Tongue (tissue), 2 donors: ENCODE measurements around the gene CASQ2. TPM values are rescaled to one million over a fixed set of nuclear protein-coding genes. Genes with fewer than 3 reads are reported as not detected.

Source experiments
- DNase-seq: peaks from one replicate; pipeline ENCODE4 v3.0.0-alpha.2; 2015
- total RNA-seq: library from RNA; depleted of rRNA; stranded (reverse); fragments of >200 nt; gene quantifications from one replicate; pipeline ENCODE4 v1.2.3, GENCODE V29; 2014

The CASQ2 gene
- total RNA-seq, 1 donor from 2014 or later = 765 TPM

DNA sequence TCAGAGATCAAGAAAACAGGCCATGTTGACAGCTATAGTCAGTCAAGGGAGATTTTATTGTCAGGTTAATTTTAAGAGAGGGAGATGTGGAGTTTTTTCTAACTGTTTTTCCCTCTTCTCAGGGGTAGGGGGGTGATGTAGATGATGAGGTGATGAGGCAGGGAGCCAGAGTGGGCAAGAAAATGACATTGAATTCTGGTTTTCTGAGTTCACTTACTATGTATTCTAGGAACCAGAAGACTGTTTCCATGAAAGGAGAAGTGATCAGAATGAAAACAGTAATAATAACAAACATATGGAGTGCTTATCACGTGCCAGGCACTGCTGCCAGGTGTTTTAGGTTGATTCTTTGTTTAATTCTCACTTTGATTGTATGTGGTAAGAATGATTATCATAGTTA lies 40.2 kb downstream of the CASQ2 start:
- DNase-seq = no peak

GRCh38 chr1:115727706-115728249 lies 40.7 kb downstream of the CASQ2 start:
- DNase-seq = peak; percentile 83

- DNase-seq = no peak
Observed at GRCh38 chr1:115726570-115726969, 41.9 kb downstream of the CASQ2 start.

- DNase-seq = no peak
Observed at GRCh38 chr1:115726161-115726560, 42.4 kb downstream of the CASQ2 start.

DNA sequence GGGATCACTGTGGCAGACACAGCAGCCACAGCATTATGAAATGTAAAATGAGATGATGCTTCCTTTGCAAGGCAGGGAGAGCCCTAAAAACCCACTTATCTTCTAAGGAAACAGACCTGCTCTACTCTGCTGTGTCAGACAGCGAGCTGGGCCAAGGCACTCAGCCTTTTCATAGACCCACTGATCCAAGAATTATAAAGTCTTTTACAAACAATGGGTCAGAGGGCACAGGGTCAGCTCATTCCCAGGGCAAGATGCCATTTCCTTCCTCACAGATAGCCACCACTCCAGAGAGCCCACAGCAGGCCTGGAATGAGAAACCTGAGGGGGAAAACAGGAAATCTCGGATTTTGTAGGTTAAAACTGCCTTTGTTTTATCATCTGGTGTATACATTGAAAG lies 42.9 kb downstream of the CASQ2 start:
- no peak for DNase-seq

GRCh38 chr1:115723756-115724155 lies 44.8 kb downstream of the CASQ2 start:
- no peak for DNase-seq

DNA sequence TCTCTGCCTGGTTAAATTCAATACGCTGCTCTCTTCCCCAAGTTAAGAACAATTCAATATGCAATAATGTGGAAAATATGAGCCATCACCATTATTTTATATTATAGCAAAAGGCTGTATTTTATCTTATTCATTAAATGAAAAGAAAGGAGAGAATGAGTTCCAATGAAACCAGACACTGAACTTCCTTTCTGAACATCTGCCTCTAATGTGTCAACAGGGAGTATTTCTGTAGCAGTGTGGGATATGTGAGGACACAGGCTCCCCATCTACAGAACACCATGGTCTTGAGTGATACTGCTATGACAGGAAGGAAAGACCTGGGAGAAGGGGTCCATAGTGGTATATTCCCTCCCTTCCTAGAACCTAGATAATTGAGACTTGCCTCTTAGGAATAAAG lies 46.3 kb downstream of the CASQ2 start:
- no peak for DNase-seq

- DNase-seq = no peak
Observed at GRCh38 chr1:115719285-115719684, 49.2 kb downstream of the CASQ2 start.

GRCh38 chr1:115718011-115718754 lies 50.3 kb downstream of the CASQ2 start:
- DNase-seq = no peak

- peak; percentile 65 for DNase-seq
Observed at GRCh38 chr1:115717541-115717940, 51.0 kb downstream of the CASQ2 start.

- peak; percentile 77 for DNase-seq
Observed at GRCh38 chr1:115714572-115715141, 53.9 kb downstream of the CASQ2 start.

DNA sequence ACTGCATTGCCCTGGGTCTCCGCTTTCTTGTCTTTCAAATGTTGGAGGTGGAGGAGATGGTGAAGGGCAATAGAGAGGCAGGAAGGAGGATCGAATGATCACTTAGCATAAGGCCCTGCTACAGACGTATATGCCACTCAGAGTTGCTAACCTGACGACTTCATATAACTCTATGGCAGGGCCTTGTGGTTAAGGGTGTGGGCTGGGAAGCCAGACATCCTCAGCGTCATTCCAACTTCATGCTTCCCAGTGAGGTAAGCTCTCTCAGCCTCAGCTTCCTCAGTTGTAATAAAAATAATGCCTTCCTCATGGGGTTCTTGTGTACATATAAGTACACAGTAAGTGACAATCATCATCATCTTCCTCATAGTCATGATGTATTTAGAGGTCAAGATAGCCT lies 54.6 kb downstream of the CASQ2 start:
- DNase-seq = no peak

DNA sequence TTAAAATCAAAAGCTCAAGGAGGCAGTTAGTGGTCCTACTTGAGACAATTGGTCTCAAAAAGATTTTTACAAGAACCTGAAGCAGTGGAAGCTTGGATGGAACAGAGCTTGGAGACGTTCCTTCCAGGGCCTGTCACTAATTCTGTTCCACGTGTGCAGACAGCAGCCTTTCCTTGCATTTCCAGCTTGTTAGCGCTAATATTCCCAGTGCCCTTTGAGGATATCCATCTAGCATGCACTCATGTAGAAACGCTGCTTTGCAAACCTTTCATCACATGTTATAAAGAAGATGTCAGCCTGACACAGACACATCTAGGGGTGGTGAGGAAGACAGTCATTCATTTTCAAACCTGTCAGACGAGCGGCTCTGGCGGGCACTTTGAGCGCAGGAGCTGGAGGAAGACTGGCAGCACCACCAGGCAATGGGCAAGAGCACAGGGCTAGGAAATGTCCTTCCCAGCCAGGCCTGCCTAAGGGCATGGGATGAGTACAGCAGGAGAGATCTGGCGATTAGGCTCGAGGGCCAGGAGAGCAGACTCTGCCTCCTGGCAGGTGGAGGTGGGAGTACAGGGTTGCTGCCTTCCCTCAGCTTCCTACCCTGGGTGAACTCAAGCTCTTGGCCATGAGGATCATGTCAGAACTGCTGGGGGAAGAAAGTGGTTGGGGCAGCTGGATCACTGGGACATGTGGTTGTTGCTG lies 55.5 kb downstream of the CASQ2 start:
- no peak for DNase-seq

GRCh38 chr1:115710859-115711624 lies 57.5 kb downstream of the CASQ2 start:
- DNase-seq = no peak

- DNase-seq = peak; percentile 66
Observed at GRCh38 chr1:115706587-115707425, 61.7 kb downstream of the CASQ2 start.

DNA sequence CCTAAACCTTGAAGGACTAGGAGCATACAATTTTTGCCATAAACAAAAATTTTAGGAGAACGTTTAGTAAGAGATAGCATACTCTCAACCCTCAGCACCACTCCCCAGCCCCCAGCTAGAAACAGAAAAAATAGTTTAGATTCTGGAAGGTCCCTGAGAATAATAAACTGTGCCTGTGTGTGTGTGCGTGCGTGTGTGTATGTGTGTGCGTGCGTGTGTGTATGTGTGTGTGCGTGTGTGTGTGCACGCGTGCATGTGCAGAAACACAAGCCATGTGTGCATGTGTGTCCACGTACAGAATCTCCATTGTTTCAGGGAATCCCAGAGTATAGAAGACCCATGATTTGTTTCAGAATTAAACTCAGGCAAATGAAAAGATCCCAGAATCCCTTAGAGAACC lies 62.6 kb downstream of the CASQ2 start:
- no peak for DNase-seq

GRCh38 chr1:115705085-115705951 lies 63.2 kb downstream of the CASQ2 start:
- no peak for DNase-seq

DNA sequence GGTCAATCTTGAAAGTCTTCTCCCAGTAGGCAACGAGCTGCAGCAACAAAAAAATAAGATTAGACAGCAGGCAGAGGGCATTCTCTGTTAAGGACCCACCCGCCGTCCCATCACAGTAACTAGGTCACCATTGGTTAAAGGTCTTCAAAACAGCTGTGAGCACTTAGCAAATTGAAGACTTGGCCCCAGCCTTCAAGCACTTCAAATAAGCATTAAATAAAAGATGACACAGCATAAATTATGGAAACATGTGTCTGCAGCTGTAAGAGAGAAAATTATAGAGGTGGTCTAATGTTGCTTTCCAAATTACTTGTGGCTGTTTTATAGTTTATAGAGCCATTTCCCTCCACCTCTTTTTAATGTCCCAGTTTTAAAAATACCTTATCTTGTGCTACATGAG lies 65.6 kb downstream of the CASQ2 start:
- DNase-seq = peak; percentile 81

DNA sequence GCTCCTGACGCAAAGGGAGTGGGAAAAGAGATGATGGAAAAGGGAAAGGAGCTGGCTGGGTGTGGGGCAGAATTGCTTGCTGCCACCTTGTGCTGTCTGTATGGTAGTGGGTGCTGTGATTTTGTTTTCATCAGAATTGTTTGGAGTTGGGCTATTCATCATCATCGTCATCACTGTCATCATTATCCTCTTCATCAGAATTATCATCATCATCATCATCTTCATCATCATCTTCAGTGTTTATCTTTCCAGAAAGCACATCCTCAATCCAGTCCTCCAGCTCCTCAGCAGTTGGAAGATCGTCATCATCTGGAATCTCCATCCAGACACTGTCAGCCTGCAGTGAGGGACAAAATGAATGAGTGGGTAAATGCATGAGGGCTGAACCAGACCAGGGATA lies 67.4 kb downstream of the CASQ2 start:
- DNase-seq = no peak

DNA sequence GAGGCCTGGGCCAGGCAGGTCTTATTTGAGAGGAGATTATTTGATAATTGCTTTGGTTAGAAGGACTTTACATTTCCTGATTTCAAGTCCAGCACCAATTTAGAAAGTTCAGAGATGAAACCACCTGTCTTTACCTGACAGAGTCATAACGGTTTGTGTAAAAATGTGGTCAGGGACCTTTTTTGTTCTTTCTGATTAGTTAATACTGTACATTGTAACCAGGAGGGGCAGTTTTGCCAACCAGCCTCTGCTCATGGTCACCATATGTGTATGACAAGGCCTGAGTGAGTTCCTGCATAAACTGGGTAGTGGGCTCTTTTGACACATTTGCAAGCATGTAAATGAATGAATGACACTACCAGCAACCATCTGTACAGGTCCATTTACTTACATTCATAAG lies 70.9 kb downstream of the CASQ2 start:
- no peak for DNase-seq

GRCh38 chr1:115694805-115695204 lies 73.7 kb downstream of the CASQ2 start:
- DNase-seq = no peak
